GM18520 (cell line): ENCODE measurements around the gene CENPF.
"Not testable (repeated sequence)": the region's sequence is repeated elsewhere in the genome, so short reads cannot be mapped to it uniquely, and the experiment has no call there.

Experiments
- ATAC-seq: cut with Tn5 transposase; IDR thresholded peaks from one replicate; pipeline ENCODE4 v1.9.1; 2021; ENCODE audit not compliant: unreplicated experiment

CENPF gene

DNA sequence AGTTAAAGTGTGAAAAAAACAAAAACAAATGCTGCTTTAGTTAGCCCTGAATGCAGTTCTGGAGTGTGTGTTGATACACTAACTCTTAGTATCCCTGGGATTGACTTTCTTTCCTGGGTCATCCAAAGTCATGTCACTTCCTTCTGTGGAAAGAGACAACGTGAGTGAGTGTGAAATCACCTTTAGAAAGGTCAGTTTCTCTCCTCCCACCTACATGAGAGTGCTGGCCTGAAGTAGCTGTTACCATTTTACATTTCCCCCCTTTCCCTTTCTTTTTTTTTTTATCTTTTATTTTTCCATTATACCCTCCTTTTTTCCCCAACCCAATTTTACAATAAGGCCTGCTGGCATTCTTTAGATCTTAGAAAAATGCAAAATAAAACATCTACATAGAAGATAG is 55.2 kb downstream of the CENPF start:
- no peak for ATAC-seq

DNA sequence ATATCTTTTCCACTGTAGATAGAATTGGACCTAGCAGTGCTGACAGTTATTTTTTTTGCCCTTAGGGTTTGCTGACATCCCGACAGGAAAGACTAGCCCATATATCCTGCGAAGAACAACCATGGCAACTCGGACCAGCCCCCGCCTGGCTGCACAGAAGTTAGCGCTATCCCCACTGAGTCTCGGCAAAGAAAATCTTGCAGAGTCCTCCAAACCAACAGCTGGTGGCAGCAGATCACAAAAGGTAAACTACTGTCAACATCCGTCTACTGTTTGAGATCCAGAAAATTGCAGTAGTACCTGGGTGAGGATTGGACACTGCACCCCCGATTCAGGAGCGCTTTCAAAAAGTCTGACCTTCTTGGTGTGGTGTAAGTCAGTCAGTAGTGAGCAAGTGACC is 55.8 kb downstream of the CENPF start:
- no peak for ATAC-seq

DNA sequence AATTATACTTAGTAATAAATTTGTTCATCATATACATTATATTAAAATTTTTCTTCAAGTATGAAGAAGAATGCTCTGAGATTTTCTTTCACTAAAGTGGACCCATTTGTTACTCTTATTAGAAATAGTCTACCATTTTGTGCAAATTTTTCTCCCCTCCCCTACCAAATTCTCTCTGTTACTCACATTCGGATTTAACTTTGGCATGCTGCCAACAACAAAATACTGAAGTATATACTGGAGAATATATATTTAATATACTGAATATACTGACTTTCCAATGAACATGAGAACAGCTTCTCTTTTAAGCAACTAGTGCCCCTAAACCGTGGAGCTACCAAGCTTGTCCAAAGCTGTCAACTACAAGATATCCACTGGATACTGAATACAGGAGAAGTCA is 57.2 kb downstream of the CENPF start:
- ATAC-seq = no peak

DNA sequence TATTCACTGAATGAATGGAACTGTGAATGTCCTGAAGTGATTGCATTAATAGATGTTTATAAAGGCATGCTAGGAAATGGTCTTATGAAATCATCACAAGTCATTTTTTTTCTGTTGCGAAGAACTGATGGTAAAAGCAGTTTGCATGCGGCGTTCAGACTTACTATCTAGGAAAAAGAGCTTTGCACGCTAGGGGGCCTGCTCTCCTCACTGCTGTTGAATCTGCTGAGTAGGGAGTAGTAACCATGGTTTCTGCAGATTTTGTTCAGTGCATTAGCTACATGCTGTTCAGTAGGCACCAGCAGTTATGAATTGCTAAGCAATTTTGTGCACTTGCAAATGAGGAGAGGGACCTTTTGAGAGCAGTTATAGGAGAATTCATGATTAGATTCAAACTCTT is 57.9 kb downstream of the CENPF start:
- ATAC-seq = no peak

DNA sequence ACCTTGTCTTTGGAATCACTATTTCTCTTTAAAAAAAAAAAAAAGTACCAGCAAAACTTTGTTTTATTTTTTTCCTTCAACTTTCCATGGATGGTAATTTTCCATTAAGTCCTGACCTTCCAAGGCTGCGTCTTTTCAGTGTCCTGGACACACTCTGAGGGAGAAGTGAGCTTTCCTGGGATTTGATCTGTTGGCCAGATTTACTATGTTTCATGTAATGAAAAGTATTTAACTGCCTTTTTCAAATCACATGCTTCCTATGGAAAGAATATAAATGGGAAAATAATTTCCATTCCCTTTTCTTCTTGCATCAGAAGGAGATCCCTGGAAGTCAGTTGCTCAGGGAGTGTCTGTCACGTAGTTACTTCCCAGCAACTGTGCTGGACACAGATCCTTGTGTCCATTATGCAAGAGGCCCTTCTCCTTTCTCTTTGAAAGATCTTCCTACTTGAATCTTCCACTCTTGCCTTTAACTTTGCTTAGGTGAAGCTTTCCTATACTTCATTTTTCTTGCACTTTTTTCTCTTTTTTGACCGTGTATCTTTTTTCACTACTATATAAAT is 59.3 kb downstream of the CENPF start:
- ATAC-seq = no peak

DNA sequence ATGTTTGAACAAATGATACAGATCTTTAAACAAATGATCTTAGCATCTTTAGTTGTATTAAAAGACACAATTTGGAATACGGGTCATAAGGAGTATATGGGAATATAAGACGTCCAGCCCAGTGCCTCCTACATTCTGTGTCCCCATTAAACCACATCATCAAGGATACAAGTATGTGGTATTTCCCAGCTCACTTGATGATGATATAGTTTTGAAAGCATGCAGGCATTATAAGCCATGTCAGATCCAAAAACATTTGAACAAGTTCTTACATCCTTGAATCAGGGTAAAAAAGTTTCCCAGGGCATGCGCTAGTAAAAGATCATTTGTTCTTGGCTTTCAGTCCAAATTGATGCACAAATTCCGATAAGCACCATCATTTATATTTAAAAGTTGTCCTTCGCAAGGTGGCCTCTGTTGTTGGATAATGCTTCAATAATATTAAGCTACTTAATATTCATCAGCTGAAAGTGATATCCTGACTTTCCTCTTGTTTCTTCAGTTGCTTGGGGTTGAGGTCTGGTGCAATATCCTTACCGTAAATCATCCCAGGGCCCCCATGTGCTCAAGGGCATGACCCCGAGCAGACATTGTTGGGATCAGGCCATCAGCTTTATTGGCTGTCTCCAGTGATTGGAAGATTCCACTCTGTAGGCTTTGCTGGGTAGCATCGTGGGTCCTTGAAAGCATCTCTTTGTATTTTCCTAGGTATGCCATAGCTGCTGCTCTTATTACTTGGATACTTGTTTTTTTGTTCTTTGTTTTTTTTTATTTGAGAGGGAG is 61.8 kb downstream of the CENPF start:
- ATAC-seq = no peak

DNA sequence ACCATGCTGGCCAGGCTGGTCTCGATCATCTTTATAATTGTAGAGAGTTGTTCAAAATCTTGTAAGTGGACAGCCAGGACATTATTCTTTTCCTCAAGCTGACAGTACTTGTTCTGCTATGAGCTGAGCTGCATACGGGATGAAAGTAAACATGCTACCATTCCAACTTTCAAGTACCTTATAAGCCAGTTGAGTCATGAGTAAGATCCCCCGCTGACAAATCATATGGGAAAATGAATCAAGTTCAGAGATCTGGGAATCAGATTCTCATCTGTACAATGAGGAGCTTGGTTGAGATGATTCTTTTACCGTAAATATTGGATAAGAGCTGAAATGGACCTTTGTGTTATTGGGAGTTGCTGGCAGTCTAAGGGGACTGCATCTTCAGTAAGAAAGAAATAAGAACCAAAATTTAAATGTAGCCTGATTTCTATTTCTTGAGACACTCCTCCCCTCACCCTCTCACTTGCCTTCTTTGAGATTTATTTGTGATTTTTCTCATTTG is 62.7 kb downstream of the CENPF start:
- ATAC-seq = no peak

DNA sequence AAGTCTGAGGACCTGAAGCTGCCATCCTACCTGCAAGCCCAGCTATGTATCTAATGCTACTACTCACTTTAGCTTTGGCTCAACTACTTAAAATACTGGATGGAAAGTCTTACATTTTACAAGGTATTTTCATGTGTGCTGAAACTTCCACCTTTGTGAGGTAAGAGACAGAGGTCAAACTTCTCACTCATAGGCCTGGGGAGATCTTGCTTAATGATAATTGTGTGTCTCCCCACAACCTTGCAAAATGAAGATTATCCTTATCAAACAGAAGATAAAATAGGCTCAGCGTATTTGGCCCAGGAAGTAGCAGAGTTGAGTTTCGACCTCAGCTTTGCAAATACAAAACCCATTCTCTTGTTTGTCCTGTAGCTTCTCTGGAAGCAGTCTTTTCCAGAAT is 63.7 kb downstream of the CENPF start:
- ATAC-seq = no peak

DNA sequence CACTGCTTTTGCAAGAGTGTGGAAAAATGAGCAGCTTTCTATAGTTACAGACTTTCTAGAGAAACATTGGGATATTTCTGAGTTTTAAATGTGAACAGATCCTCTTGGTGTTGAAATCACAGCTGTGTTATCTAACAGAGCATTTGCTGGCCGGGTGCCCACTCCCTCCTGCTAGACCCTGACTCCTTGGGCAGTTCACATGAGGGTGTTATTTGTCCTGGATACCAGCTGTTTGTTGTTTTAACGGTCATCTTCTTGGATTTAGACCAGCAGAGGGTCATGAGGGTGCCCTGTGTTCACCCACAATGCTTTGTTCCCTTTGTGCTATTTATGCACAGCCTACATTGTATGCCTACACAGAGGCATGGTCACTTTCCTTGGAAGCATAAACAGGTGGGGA is 67.1 kb downstream of the CENPF start:
- ATAC-seq = no peak

DNA sequence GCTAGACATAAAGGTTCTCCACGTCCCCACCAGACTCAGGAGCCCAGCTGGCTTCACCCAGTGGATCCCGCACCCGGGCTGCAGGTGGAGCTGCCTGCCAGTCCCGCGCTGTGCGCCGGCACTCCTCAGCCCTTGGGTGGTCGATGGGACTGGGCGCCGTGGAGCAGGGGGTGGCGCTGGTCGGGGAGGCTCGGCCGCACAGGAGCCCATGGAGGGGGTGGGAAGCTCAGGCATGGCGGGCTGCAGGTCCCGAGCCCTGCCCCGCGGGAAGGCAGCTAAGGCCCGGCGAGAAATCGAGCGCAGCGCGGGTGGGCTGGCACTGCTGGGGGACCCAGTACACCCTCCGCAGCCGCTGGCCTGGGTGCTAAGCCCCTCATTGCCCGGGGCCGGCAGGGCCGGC is 70.0 kb downstream of the CENPF start:
- not testable (repeated sequence) for ATAC-seq

DNA sequence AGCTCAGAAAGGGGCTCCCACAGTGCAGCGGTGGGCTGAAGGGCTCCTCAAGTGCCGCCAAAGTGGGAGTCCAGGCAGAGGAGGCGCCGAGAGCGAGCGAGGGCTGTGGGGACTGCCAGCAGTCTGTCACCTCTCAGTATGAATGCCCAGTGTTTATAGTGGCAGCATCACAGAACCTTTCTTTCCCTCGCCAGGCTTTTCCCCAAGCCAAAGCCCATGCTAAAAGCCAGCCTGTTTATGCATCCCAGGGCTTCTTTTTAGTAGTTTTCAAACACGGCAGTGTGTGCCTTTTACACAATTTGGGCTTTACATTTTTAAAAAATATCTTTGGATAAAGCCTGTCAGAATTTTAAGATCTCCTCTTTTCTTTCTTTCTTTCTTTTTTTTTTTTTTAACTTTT is 70.6 kb downstream of the CENPF start:
- no peak for ATAC-seq

DNA sequence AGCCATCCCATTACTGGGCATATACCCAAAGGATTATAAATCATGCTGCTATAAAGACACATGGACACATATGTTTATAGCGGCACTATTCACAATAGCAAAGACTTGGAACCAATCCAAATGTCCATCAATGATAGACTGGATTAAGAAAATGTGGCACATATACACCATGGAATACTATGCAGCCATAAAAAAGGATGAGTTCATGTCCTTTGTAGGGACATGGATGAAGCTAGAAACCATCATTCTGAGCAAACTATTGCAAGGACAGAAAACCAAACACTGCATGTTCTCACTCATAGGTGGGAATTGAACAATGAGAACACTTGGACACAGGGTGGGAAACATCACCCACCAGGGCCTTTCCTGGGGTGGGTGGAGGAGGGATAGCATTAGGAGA is 72.5 kb downstream of the CENPF start:
- ATAC-seq = not testable (repeated sequence)

DNA sequence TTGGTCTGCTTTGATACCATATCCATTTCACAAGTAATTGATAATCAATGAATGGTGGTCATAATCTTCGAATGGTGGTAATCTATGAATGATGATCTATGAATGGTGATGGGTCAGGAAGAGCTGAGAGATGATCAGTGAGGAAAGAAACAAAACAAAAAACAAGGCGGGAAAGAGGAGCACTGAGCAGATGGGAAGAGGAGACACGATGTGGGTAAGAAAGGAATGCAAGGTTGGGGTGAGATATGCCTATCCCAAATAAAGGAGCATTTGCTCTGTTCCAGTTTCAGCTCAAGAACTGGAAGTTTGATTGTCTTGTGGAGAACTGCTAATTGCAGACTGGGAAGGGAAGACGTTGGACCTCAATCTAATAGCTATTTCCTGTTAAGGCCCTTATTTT is 73.8 kb downstream of the CENPF start:
- no peak for ATAC-seq

DNA sequence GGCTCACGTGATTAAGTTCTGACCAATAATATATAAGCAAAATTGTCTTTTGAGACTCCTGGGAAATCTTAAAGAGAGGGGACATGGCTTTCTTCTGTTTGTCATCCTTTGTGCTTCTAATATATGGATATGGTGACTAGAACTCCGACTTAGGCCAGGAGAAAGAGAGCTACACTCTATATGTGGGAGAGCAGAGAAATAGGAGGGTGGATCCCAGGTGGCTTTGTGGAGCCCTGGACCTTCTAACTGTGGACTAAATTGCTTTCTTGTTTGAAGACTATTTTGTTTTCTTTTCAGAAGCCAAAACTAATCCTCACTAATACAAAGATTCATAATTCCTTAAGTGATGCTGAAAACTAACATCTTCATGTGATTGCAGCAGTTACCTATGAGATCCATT is 75.0 kb downstream of the CENPF start:
- ATAC-seq = no peak

DNA sequence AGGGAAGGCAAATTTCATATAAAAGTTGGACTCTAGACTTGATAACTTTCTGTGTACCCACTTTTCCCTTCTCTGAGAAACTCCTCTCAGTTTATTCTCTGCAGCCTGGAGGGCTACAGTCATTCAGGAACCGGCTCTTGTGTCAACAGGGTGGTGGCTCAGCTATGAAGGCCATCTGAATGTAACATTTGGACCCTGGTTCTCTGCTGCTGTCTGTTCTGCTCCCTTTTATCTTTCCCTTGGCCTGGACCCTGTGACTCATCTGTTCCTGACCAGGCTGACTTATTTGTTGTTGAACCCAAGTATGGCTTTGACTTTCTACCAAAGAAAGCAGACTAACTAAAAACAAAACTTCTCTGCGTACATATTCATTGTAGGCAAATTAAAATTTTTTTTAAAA is 75.4 kb downstream of the CENPF start:
- no peak for ATAC-seq

DNA sequence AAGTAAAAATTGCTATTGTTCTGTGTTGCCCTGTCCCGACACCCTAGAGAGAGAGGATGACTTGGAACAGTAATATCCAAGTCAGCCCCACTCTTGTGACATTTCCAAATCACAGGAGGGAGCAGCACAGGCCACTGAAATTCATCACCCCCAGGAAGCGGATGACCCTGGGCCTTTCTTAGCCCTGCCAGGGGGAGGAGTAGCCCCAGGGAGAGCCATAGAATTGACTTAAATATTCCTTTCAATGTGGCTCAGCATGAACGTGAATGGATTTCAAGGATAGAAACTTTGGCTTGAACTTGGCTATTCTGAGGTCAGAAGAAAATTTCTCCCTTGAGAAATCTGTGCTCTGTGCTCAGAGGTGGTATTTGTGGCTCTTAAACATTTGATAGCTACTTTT is 80.6 kb downstream of the CENPF start:
- no peak for ATAC-seq

DNA sequence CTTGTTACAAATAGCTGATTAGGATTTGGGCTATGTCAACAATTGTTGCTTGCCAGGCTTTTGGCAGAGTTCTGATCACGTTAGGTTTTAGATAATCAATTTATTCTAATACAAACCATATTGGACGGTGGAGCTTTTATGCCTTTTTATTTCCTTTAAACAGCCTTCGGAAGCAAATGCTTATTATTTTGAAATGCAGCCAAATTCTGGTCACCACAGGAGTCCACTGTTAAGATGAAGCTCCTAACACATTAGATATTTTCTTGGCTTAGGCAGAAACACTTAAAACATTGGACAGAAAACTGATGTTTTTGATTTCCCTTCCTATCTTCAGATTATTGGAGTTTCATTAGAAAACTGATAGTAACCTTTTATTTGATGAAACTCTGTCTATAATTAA is 82.9 kb downstream of the CENPF start:
- no peak for ATAC-seq

DNA sequence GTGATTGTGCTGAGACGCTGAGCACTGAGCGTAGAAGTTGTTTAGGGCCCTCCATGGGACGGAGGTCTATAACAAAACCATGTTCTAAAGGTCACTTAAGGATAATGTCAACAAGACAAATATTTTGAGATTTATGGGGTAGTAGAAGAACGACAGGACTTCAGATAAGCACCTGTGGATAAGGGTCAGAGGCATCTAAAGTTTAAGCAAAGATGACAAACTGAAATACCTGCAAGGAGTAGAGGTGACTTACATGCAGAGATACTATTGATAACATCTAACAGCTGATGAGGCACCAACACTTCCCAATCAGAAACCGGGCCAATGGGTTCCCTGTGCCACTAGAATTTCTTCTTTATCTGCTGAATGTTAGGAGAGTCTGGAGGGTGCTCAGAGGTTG is 83.5 kb downstream of the CENPF start:
- ATAC-seq = no peak

DNA sequence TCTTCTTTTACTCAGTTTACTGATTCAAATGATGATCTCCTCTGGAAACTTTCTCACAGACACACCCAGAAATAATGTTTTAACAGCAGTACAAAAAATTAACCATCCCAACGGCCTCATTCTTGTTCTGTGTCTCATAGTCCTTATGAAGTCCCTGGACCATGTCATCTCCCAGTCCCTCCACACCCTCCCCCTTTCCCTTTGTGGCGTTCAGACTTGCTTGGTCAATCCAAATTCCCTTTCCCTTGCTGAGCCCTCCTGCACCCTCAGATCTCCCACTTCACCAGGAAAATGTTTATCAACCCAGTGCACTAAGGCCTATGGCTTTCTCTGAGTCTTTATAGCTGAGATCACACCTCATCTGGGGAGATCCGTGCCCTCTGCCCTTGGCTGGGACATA is 85.9 kb downstream of the CENPF start:
- ATAC-seq = no peak

DNA sequence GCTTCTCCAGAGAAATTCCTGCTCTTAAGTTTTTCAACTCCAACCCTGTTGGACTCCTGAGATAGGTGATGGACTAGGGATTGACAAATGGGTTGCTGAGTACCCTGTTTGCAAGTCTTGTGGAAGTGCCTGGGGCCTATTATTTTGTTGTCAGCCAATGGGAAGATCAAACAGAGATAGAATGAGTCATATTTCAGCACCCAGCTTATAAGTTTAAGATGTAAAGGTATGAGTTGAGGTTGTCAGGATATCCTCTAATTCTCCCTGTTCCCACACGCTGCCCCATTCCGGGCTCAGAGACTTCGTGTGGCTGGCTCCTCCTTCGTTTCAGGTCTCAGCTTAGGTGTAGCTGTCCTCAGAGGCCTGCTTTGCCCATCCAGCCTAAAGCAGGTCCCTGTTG is 91.8 kb downstream of the CENPF start:
- no peak for ATAC-seq

DNA sequence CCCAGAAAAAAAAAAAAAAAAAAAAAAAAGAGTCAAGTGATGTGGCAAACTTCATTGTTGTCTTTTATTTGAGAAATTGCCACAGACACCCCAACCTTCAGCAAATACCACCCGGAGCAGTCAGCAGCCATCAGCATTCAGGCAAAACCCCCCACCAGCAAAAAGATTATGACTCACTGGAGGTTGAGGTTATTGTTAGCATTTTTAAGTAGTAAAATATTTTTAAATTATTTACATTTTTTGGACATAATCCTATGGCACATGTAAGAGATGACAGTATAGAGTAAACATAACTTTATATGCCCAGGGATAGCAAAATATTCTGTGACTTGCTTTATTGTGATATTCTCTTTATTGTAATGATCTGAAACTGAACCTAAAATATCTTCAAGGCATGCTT is 95.6 kb downstream of the CENPF start:
- no peak for ATAC-seq

DNA sequence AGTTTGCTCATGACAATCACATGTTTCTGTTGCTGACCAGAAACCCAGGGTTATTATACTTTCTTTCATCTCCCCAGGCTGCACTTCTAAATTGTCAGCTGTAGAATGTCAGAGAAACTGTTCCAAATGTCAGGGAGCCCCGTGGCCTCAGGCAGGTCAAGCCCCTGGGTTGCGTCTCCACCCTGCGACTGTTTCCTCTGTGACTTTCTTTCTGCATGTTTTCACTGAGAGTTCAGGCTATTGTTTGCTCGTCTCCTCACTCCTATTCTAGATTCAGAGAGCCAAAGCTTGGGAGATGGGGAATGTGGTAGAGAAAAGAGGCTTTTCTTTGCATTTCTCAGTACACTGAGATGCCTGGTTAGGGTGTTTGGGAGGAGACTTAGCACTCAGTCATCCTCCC is 97.4 kb downstream of the CENPF start:
- ATAC-seq = no peak

DNA sequence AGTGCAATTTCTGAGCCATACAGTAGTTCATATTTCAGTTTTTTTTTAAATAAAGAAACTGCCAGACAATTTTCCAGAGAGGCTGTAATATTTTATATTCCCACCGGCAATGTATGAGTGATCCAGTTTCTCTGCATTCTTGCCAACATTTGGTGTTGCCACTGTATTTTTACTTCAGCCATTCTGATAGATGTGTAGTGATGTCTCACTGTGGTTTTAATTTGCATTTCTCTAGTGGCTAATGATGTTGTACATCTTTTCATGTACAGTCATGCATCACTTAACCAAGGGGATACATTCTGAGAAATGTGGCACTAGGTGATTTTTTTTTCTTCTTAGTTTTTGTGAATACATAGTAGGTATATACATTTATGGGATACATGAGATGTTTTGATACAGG is 99.6 kb downstream of the CENPF start:
- no peak for ATAC-seq
